K562 (cell line): ENCODE data around the gene TMEM242. TPM values are rescaled to one million over a fixed set of nuclear protein-coding genes. Genes with fewer than 3 reads are reported as not detected.

Experiments
- CAMTA2 ChIP-seq: fragments of 250-450 bp; sonication (Bioruptor Pico); conservative IDR thresholded peaks from 2 replicates; pipeline ENCODE4 v1.5.1; 2022
- CCNT2 ChIP-seq: IDR thresholded peaks from 2 replicates; pipeline ENCODE4 v1.6.1; 2011; ENCODE audit warnings: borderline replicate concordance, low read depth, mild to moderate bottlenecking, moderate library complexity, mixed read lengths, low read length; ENCODE audit not compliant: insufficient read length; ENCODE audit errors: extremely low read depth
- HDAC8 ChIP-seq: fragments of 450-650 bp; IDR thresholded peaks from 2 replicates; pipeline ENCODE4 v1.6.1; 2016; ENCODE audit warnings: mild to moderate bottlenecking, missing genetic modification characterization, moderate library complexity, missing compliant biosample characterization
- MEIS2 ChIP-seq: fragments of 450-650 bp; IDR thresholded peaks from 2 replicates; pipeline ENCODE4 v1.6.1; 2014; ENCODE audit warnings: mild to moderate bottlenecking; ENCODE audit not compliant: partially characterized antibody
- MTA3 ChIP-seq: fragments of 450-650 bp; formaldehyde crosslinking; IDR thresholded peaks from 2 replicates; pipeline ENCODE4 v1.6.1; 2017; ENCODE audit warnings: mild to moderate bottlenecking, borderline replicate concordance
- SIN3A ChIP-seq, 2 experiments: fragments of 150-350 bp in 1 of 2; IDR thresholded peaks; 2 replicates each; pipeline ENCODE4 v1.6.1; 2011 to 2016; ENCODE audit warnings: borderline replicate concordance in 2 of 2, low read depth in 2 of 2, low read length in 2 of 2, mild to moderate bottlenecking in 2 of 2, moderate library complexity in 2 of 2; ENCODE audit not compliant: control insufficient read depth in 1 of 2
- SMC3 ChIP-seq: conservative IDR thresholded peaks from 2 replicates; pipeline ENCODE4 v1.6.1; 2011; ENCODE audit warnings: low read depth, low read length, improper control_type of control experiment; ENCODE audit not compliant: insufficient read depth
- SOX6 ChIP-seq: fragments of 450-650 bp; IDR thresholded peaks from 2 replicates; pipeline ENCODE4 v1.6.1; 2014; ENCODE audit warnings: mild to moderate bottlenecking
- TRIM24 ChIP-seq, 2 experiments: fragments of 450-650 bp; IDR thresholded peaks; 2 replicates each; pipeline ENCODE4 v1.6.1; 2016
- polyA plus RNA-seq, 8 experiments: library from polyadenylated mRNA; depleted of rRNA in 4 of 8; stranded (reverse) in 5 of 8; unstranded in 3 of 8; fragments of >200 nt; fragmentation: Nextera tagmentation in 2 of 8; fragmentation: Illumina TruSeq in 1 of 8; extraction: Ambion mirVana in 2 of 8; extraction: Trizol in 1 of 8; gene quantifications; 2 replicates each; pipeline versions ENCODE4 v1.2.1 to v1.2.3, GENCODE V29; 2011 to 2014; ENCODE audit warnings: inconsistent platforms in 1 of 8, missing spikeins in 1 of 8
- total RNA-seq, 7 experiments: library from RNA; depleted of rRNA in 6 of 7; stranded (reverse); fragments of >200 nt in 6 of 7; fragmentation: Illumina TruSeq in 2 of 7; extraction: Trizol in 2 of 7; gene quantifications; 2 replicates each; pipeline versions ENCODE4 v1.2.1 to v1.2.3, GENCODE V29; 2011 to 2021; ENCODE audit warnings: low replicate concordance in 1 of 7
- TF ChIP-seq, protein P1 (sequence below), 3 experiments: fragments of 200-800 bp in 1 of 3; fragments of 250-450 bp in 1 of 3; fragments of 450-650 bp in 1 of 3; sonication (Bioruptor Pico) in 1 of 3; sonication (Bioruptor generic) in 1 of 3; formaldehyde crosslinking in 1 of 3; IDR thresholded peaks; 2 replicates each; pipeline versions ENCODE4 v1.6.1 to v1.8.0; 2016 to 2022; ENCODE audit warnings: mild to moderate bottlenecking in 2 of 3, missing genetic modification characterization in 2 of 3, missing compliant biosample characterization in 1 of 3, moderate library complexity in 1 of 3
- TF ChIP-seq, protein P2 (sequence below): sonication (generic); formaldehyde crosslinking; IDR thresholded peaks from 2 replicates; pipeline ENCODE4 v1.4.0; 2020; ENCODE audit warnings: mild to moderate bottlenecking, missing genetic modification reagents
- TF ChIP-seq, protein P3 (sequence below): fragments of 450-650 bp; formaldehyde crosslinking; IDR thresholded peaks from 2 replicates; pipeline ENCODE4 v1.4.0; 2020; ENCODE audit warnings: mild to moderate bottlenecking, moderate library complexity
- TF ChIP-seq, protein P4 (sequence below): fragments of 250-450 bp; sonication (Bioruptor Pico); IDR thresholded peaks from 2 replicates; pipeline ENCODE4 v1.9.0; 2021; ENCODE audit warnings: mild to moderate bottlenecking, inconsistent platforms
- TF ChIP-seq, protein P5 (sequence below), 2 experiments: fragments of 450-650 bp in 1 of 2; sonication (generic) in 1 of 2; formaldehyde crosslinking; conservative IDR thresholded peaks; 2 replicates each; pipeline versions ENCODE4 v1.4.0 to v1.8.1; 2020 to 2022; ENCODE audit warnings: mild to moderate bottlenecking in 1 of 2, missing genetic modification reagents in 1 of 2

The TMEM242 gene
- total and polyA plus RNA-seq, 9 of the 15 experiments (the other 6 are each of a cell fraction or from before 2014, with no cell fraction given) = 9.5 to 35.3 (median 16.5) TPM

DNA sequence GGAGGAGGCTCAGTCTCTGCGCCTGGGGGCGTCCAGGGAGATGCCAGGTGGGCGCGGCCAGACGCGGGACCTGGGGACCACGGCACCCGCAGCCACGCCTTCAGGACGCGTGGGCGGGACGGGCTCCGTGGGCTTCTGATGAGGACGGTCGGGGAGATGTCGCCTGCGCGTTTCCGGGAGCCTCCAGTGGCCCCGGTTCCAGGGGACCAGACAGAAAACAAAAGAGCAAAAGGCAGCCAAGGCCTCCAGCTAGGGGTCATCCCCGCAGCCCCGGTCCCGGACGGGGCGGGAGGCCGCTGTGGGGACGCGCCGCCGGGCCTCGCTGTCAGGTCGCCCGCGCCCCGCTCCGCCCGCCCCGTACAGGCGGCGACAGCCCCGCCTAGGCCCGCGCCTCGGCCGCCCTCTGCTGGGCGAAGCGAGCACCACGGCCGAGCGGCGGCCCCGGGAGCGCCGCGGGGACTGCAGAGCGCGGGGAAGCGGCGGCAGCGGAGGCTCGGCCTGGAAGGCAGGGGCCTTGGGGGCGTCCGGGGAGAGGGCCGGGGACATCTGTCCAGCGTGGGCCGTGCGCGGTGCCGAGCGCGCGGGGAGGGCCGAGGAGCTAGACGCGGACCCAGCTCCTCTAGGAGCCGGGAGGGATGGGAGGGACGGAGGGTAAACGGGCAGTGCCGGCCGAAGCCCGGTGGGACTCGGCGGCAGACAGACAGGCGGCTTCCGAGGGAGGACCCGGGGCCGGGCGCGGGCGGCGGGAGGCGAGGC is 48.7 kb downstream of the TMEM242 start (continued):
- TF ChIP-seq, protein P1, sequence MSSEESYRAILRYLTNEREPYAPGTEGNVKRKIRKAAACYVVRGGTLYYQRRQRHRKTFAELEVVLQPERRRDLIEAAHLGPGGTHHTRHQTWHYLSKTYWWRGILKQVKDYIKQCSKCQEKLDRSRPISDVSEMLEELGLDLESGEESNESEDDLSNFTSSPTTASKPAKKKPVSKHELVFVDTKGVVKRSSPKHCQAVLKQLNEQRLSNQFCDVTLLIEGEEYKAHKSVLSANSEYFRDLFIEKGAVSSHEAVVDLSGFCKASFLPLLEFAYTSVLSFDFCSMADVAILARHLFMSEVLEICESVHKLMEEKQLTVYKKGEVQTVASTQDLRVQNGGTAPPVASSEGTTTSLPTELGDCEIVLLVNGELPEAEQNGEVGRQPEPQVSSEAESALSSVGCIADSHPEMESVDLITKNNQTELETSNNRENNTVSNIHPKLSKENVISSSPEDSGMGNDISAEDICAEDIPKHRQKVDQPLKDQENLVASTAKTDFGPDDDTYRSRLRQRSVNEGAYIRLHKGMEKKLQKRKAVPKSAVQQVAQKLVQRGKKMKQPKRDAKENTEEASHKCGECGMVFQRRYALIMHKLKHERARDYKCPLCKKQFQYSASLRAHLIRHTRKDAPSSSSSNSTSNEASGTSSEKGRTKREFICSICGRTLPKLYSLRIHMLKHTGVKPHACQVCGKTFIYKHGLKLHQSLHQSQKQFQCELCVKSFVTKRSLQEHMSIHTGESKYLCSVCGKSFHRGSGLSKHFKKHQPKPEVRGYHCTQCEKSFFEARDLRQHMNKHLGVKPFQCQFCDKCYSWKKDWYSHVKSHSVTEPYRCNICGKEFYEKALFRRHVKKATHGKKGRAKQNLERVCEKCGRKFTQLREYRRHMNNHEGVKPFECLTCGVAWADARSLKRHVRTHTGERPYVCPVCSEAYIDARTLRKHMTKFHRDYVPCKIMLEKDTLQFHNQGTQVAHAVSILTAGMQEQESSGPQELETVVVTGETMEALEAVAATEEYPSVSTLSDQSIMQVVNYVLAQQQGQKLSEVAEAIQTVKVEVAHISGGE (CRISPR knock-in tag; IDR thresholded peaks at IDR 0.05) = 0 out of 6 replicates have a peak, but pooled peaks of 1 of the 3 experiments have one; percentile 35
- TF ChIP-seq, protein P2, sequence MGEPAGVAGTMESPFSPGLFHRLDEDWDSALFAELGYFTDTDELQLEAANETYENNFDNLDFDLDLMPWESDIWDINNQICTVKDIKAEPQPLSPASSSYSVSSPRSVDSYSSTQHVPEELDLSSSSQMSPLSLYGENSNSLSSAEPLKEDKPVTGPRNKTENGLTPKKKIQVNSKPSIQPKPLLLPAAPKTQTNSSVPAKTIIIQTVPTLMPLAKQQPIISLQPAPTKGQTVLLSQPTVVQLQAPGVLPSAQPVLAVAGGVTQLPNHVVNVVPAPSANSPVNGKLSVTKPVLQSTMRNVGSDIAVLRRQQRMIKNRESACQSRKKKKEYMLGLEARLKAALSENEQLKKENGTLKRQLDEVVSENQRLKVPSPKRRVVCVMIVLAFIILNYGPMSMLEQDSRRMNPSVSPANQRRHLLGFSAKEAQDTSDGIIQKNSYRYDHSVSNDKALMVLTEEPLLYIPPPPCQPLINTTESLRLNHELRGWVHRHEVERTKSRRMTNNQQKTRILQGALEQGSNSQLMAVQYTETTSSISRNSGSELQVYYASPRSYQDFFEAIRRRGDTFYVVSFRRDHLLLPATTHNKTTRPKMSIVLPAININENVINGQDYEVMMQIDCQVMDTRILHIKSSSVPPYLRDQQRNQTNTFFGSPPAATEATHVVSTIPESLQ = no peak
- TF ChIP-seq, protein P3, sequence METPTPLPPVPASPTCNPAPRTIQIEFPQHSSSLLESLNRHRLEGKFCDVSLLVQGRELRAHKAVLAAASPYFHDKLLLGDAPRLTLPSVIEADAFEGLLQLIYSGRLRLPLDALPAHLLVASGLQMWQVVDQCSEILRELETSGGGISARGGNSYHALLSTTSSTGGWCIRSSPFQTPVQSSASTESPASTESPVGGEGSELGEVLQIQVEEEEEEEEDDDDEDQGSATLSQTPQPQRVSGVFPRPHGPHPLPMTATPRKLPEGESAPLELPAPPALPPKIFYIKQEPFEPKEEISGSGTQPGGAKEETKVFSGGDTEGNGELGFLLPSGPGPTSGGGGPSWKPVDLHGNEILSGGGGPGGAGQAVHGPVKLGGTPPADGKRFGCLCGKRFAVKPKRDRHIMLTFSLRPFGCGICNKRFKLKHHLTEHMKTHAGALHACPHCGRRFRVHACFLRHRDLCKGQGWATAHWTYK (CRISPR knock-in tag) = peak; percentile 40; the same call in 1 of the 2 replicates
- TF ChIP-seq CCNT2 (peak; percentile 67), SOX6 (peak; percentile 20; the same call in 1 of the 2 replicates), MTA3 (0 out of 2 replicates have a peak, but pooled peaks have one; percentile 68), TRIM24 (IDR thresholded peaks at IDR 0.05) (peak in 1 of 2 experiments; percentile 72; a peak in 2 of 4 replicates), MEIS2 (peak; percentile 2), SMC3 (peak; percentile 85), SIN3A (IDR thresholded peaks at IDR 0.05; ENCODE audit: borderline replicate concordance in 2 of 2, control insufficient read depth in 1 of 2, low read depth in 2 of 2, low read length in 2 of 2) (0 out of 4 replicates have a peak, but pooled peaks have one; percentile 13 to 30), HDAC8 (no peak), CAMTA2 (CRISPR knock-in tag) (peak; percentile 69; the same call in 1 of the 2 replicates)
- TF ChIP-seq, protein P4, sequence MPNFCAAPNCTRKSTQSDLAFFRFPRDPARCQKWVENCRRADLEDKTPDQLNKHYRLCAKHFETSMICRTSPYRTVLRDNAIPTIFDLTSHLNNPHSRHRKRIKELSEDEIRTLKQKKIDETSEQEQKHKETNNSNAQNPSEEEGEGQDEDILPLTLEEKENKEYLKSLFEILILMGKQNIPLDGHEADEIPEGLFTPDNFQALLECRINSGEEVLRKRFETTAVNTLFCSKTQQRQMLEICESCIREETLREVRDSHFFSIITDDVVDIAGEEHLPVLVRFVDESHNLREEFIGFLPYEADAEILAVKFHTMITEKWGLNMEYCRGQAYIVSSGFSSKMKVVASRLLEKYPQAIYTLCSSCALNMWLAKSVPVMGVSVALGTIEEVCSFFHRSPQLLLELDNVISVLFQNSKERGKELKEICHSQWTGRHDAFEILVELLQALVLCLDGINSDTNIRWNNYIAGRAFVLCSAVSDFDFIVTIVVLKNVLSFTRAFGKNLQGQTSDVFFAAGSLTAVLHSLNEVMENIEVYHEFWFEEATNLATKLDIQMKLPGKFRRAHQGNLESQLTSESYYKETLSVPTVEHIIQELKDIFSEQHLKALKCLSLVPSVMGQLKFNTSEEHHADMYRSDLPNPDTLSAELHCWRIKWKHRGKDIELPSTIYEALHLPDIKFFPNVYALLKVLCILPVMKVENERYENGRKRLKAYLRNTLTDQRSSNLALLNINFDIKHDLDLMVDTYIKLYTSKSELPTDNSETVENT (CRISPR knock-in tag) = 0 out of 2 replicates have a peak, but pooled peaks have one; percentile 13
- TF ChIP-seq, protein P5, sequence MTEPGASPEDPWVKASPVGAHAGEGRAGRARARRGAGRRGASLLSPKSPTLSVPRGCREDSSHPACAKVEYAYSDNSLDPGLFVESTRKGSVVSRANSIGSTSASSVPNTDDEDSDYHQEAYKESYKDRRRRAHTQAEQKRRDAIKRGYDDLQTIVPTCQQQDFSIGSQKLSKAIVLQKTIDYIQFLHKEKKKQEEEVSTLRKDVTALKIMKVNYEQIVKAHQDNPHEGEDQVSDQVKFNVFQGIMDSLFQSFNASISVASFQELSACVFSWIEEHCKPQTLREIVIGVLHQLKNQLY (CRISPR knock-in tag; conservative IDR thresholded peaks at IDR 0.05) = 0 out of 4 replicates have a peak, but pooled peaks of 1 of the 2 experiments have one; percentile 33
